Activated CD8-positive, alpha-beta T cell treated with anti-CD3 and anti-CD28 coated beads for 36 hours (primary cell): Measurements from ENCODE around the gene FABP1. TPM values are rescaled to one million over a fixed set of nuclear protein-coding genes. Genes with fewer than 3 reads are reported as not detected.

Experiments
- ATAC-seq: fragments of 200-7000 bp; cut with Tn5 transposase; one replicate; pipeline ENCODE4 v1.10.0; 2021; ENCODE audit warnings: mild to moderate bottlenecking, moderate library complexity
- CTCF ChIA-PET: fragments of 350-600 bp; sonication (Branson Sonifier 250); formaldehyde crosslinking; loops from one replicate; lab custom pipeline; 2021; ENCODE audit warnings: antibody characterized with exemption; lab: Charles Lee
- POLR2A ChIA-PET: fragments of 350-600 bp; sonication (Branson Sonifier 250); formaldehyde crosslinking; loops from one replicate; lab custom pipeline; 2021; ENCODE audit warnings: antibody characterized with exemption; lab: Charles Lee
- DNase-seq: peaks from one replicate; pipeline ENCODE4 v3.0.0-alpha.2; 2020
- H3K27ac Mint-ChIP-seq: one replicate; pipeline ENCODE4 v1.8.0; 2021; ENCODE audit warnings: mild to moderate bottlenecking, mixed read lengths
- H3K27me3 Mint-ChIP-seq: one replicate; pipeline ENCODE4 v1.8.0; 2021; ENCODE audit warnings: mixed read lengths
- H3K36me3 Mint-ChIP-seq: one replicate; pipeline ENCODE4 v1.8.0; 2021; ENCODE audit warnings: low read depth, mixed read lengths
- H3K4me1 Mint-ChIP-seq: one replicate; pipeline ENCODE4 v1.8.0; 2021; ENCODE audit warnings: low read depth, mixed read lengths
- H3K4me3 Mint-ChIP-seq: one replicate; pipeline ENCODE4 v1.8.0; 2021; ENCODE audit warnings: mild to moderate bottlenecking, moderate library complexity, mixed read lengths
- H3K9me3 Mint-ChIP-seq: one replicate; pipeline ENCODE4 v1.8.0; 2021; ENCODE audit warnings: mixed read lengths
- CTCF ChIP-seq: fragments of 200-600 bp; IDR thresholded peaks from one replicate; pipeline ENCODE4 v1.8.0; 2022; ENCODE audit warnings: antibody characterized with exemption, mild to moderate bottlenecking
- intact Hi-C: fragments of 100-400 bp; cut with micrococcal nuclease; formaldehyde crosslinking; loops from one replicate; pipeline ENCODE4 v1.10.0; 2022
- total RNA-seq, 2 experiments: library from RNA; stranded (reverse); gene quantifications; one replicate each; pipeline ENCODE4 v1.2.3, GENCODE V29; 2021

The FABP1 gene
- total RNA-seq, 2 experiments from 2014 or later = not detected

- Mint-ChIP-seq H3K4me3 (no peak overlapping the region), H3K27me3 (peaks cover 16% of the 10 kb centered on the region), H3K9me3 (peaks cover 1% of the 10 kb centered on the region), H3K36me3 (no peaks in the 10 kb centered on the region), H3K27ac (no peak overlapping the region), H3K4me1 (no peaks in the 10 kb centered on the region)
- CTCF ChIA-PET = interaction anchor here (1.1 kb wide), 1 partner anchor 77 kb away, joined by 4 read pairs; no protein-coding TSS in a partner anchor
- no peak for ATAC-seq
- no peak for DNase-seq
- intact Hi-C loops = no loop called here
- TF ChIP-seq CTCF = no peak
- POLR2A ChIA-PET = no interaction called here
Measured at GRCh38 chr2:88136817-88137216, 9.0 kb upstream of the FABP1 start.

GRCh38 chr2:88133875-88134274 is 6.0 kb upstream of the FABP1 start:
- DNase-seq (no peak), ATAC-seq (no peak)
- no peak for TF ChIP-seq CTCF
- H3K4me3 Mint-ChIP-seq = no peak overlapping the region
- no peak overlapping the region for H3K27ac Mint-ChIP-seq
- peaks cover 12% of the 10 kb centered on the region for H3K27me3 Mint-ChIP-seq
- intact Hi-C loops = no loop called here
- ChIA-PET CTCF (interaction anchor here (1.4 to 2.0 kb wide), 2 partner anchors 26 to 73 kb away, joined by 4 to 8 read pairs; no protein-coding TSS in a partner anchor), POLR2A (no interaction called here)
- no peaks in the 10 kb centered on the region for H3K36me3 Mint-ChIP-seq
- no peaks in the 10 kb centered on the region for H3K9me3 Mint-ChIP-seq
- H3K4me1 Mint-ChIP-seq = no peaks in the 10 kb centered on the region

DNA sequence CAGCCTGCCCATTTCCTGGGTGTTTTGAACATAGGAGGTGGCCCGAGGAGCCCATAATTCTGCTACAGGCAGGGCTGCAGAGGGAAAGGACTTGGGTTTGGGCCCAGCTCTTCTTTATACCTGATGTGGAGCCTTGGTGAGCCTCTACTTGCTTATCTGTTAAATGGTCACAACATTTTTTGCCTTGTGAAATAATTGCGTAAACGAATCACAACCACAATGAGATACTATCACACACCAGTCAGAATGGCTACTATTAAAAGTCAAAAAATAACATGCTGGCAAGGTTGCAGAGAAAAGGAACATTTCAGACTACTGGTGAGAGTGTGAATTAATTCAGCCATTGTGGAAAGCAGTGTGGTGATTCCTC is 4.1 kb upstream of the FABP1 start:
- TF ChIP-seq CTCF = no peak
- POLR2A ChIA-PET = no interaction called here
- H3K9me3 Mint-ChIP-seq = no peaks in the 10 kb centered on the region

DNA sequence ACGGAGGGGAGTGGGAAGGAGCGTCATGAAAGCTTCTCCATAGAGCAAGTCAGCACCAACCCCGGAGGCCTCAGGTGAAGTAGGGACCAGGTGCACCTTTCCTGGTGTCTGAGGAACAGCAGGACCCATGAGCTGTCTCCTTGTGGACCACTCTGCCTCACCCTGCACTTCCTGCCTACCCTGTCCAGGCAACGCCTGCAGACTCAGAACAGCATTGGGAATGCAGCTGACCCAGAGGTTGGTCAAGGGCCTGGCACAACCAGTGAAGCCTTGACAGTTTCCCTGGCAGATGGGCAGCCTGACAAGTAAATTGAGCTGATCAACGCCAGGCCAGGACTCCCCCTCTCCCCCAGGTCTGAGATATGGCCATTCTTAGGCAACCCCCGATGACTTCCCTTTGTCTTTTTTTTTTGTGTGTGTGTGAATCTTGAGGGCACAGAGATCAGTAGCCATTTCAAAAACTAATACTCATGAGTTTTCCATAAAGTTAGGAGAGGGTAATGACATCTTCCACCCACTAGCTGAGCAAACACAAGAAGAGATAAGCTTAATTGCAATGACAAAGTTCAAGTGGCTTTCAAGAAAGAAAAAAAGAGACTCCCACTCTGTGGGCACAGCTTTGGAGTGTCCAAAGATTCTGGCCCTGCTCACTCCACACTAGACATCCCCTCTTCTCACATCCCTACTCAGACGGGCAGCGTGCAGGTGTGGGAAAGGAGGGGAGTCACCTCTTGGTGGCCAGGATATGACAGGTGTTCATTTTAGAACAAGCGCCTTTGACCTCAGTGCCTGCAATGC is 3.5 kb upstream of the FABP1 start:
- H3K9me3 Mint-ChIP-seq = no peaks in the 10 kb centered on the region
- no peak for TF ChIP-seq CTCF
- intact Hi-C loops = no loop called here
- ATAC-seq (no peak), DNase-seq (no peak)
- H3K36me3 Mint-ChIP-seq = no peaks in the 10 kb centered on the region
- H3K27me3 Mint-ChIP-seq = peaks cover 6% of the 10 kb centered on the region
- ChIA-PET POLR2A (interaction anchor here (1.2 kb wide), 1 partner anchor 38 kb away, joined by 3 read pairs; the partner anchor contains the start of gene THNSL2), CTCF (interaction anchor here (1.6 to 2.2 kb wide), 2 partner anchors 29 to 71 kb away, joined by 3 to 10 read pairs; no protein-coding TSS in a partner anchor)
- H3K4me3 Mint-ChIP-seq = no peak overlapping the region
- no peak overlapping the region for H3K27ac Mint-ChIP-seq
- H3K4me1 Mint-ChIP-seq = no peaks in the 10 kb centered on the region

More for the DNA sequence above, 4.1 kb upstream of the FABP1 start:
- no peak for ATAC-seq
- no peaks in the 10 kb centered on the region for H3K36me3 Mint-ChIP-seq
- CTCF ChIA-PET = interaction anchor here (2.2 kb wide), 1 partner anchor 71 kb away, joined by 10 read pairs; no protein-coding TSS in a partner anchor
- H3K27ac Mint-ChIP-seq = no peak overlapping the region
- no peak for DNase-seq
- intact Hi-C loops = no loop called here
- H3K4me1 Mint-ChIP-seq = no peaks in the 10 kb centered on the region
- H3K4me3 Mint-ChIP-seq = no peak overlapping the region
- peaks cover 10% of the 10 kb centered on the region for H3K27me3 Mint-ChIP-seq
